Measurements from ENCODE around the gene ABHD15.
"Not testable (repeated sequence)": the region's sequence is repeated elsewhere in the genome, so short reads cannot be mapped to it uniquely, and the experiment has no call there.

Gene ABHD15

GRCh38 chr17:29571883-29572681, 5.2 kb upstream of the ABHD15 start:
- DNase-seq: peak in 1 of 51 donors; percentile 34

GRCh38 chr17:29571486-29571882, 4.6 kb upstream of the ABHD15 start:
- DNase-seq: no peak

GRCh38 chr17:29570521-29570920, 3.7 kb upstream of the ABHD15 start:
- no peak for DNase-seq

- DNase-seq: peak in 1 of 51 donors; percentile 55
Observed at GRCh38 chr17:29569245-29569950, 2.6 kb upstream of the ABHD15 start.

GRCh38 chr17:29568331-29569244, 1.8 kb upstream of the ABHD15 start, which contains the start of gene TP53I13:
Gene TP53I13 (plus strand): TSS chr17:29568701. CDS start chr17:29568759, 58 bp downstream.
- peak in 44 of 51 donors; percentile 38 to 88 (median 74) for DNase-seq

GRCh38 chr17:29567554-29568330, 905 bp upstream of the ABHD15 start:
- DNase-seq: peak in 21 of 51 donors; percentile 32 to 74 (median 51)

- DNase-seq: no peak
Observed at GRCh38 chr17:29567304-29567553, 392 bp upstream of the ABHD15 start.

- peak in 1 of 51 donors; percentile 55 for DNase-seq
Observed at GRCh38 chr17:29565643-29566472, 979 bp downstream of the ABHD15 start.

- DNase-seq: no peak
Observed at GRCh38 chr17:29563816-29564215, 3.0 kb downstream of the ABHD15 start.

GRCh38 chr17:29562615-29563014, 4.2 kb downstream of the ABHD15 start:
- DNase-seq: no peak

- peak in 1 of 51 donors; percentile 21 for DNase-seq
Observed at GRCh38 chr17:29561554-29562517, 5.0 kb downstream of the ABHD15 start.

- DNase-seq: no peak
Observed at GRCh38 chr17:29560316-29560715, 6.5 kb downstream of the ABHD15 start.

GRCh38 chr17:29559640-29560039, 7.2 kb downstream of the ABHD15 start:
- no peak for DNase-seq

- not testable (repeated sequence) for DNase-seq
Observed at GRCh38 chr17:29558139-29558538, 8.7 kb downstream of the ABHD15 start.

- DNase-seq: no peak
Observed at GRCh38 chr17:29557739-29558116, 9.1 kb downstream of the ABHD15 start.

- no peak for DNase-seq
Observed at GRCh38 chr17:29557085-29557738, 9.6 kb downstream of the ABHD15 start.

GRCh38 chr17:29555840-29556239, 11.0 kb downstream of the ABHD15 start:
- no peak for DNase-seq

GRCh38 chr17:29549177-29549923, 17.5 kb downstream of the ABHD15 start:
- no peak for DNase-seq

Data from hypothalamus (tissue), 51 donors.